T-helper 1 cell treated with Interleukin-12 subunit alpha and Interleukin-12 subunit beta and Interleukin-4 antibody, amounts not matched to agents 30 μg/mL and 1 μg/mL, for 36 hours (primary cell): ENCODE data around the gene SLC39A2.
"Not testable (repeated sequence)": the region's sequence is repeated elsewhere in the genome, so short reads cannot be mapped to it uniquely, and the experiment has no call there.

Source experiments
- H3K27ac Mint-ChIP-seq: one replicate; pipeline ENCODE4 v1.8.0; 2021; ENCODE audit warnings: mild to moderate bottlenecking, mixed read lengths
- H3K27me3 Mint-ChIP-seq: one replicate; pipeline ENCODE4 v1.8.0; 2021; ENCODE audit warnings: low read depth, mixed read lengths
- H3K36me3 Mint-ChIP-seq: one replicate; pipeline ENCODE4 v1.8.0; 2021; ENCODE audit warnings: low read depth, mixed read lengths
- H3K4me1 Mint-ChIP-seq: one replicate; pipeline ENCODE4 v1.8.0; 2021; ENCODE audit warnings: low read depth, mixed read lengths
- H3K4me3 Mint-ChIP-seq: one replicate; pipeline ENCODE4 v1.8.0; 2021; ENCODE audit warnings: mild to moderate bottlenecking, moderate library complexity, mixed read lengths
- H3K9me3 Mint-ChIP-seq: one replicate; pipeline ENCODE4 v1.8.0; 2021; ENCODE audit warnings: mixed read lengths

SLC39A2 gene

GRCh38 chr14:20982646-20983369 is 16.3 kb upstream of the SLC39A2 start:
- Mint-ChIP-seq H3K36me3 (no peaks in the 10 kb centered on the region), H3K4me3 (no peak overlapping the region), H3K9me3 (no peaks in the 10 kb centered on the region), H3K27me3 (peaks cover 27% of the 10 kb centered on the region), H3K4me1 (peaks cover 1% of the 10 kb centered on the region), H3K27ac (no peak overlapping the region)

GRCh38 chr14:20985650-20986049 is 13.4 kb upstream of the SLC39A2 start:
- H3K4me1 Mint-ChIP-seq, H3K9me3 Mint-ChIP-seq, H3K27ac Mint-ChIP-seq, H3K36me3 Mint-ChIP-seq, H3K4me3 Mint-ChIP-seq: not testable (repeated sequence)
- H3K27me3 Mint-ChIP-seq, result peaks cover 11% of the 10 kb centered on the region

GRCh38 chr14:20986811-20987210 is 12.3 kb upstream of the SLC39A2 start:
- H3K4me3 Mint-ChIP-seq, result no peak overlapping the region
- peaks cover 8% of the 10 kb centered on the region for H3K36me3 Mint-ChIP-seq
- no peaks in the 10 kb centered on the region for H3K9me3 Mint-ChIP-seq
- peaks cover 11% of the 10 kb centered on the region for H3K4me1 Mint-ChIP-seq
- H3K27me3 Mint-ChIP-seq, result peaks cover 11% of the 10 kb centered on the region
- no peak overlapping the region for H3K27ac Mint-ChIP-seq

GRCh38 chr14:20988717-20989470 is 10.2 kb upstream of the SLC39A2 start:
- no peak overlapping the region for H3K27ac Mint-ChIP-seq
- no peaks in the 10 kb centered on the region for H3K9me3 Mint-ChIP-seq
- H3K36me3 Mint-ChIP-seq, result peaks cover 19% of the 10 kb centered on the region
- peaks cover 2% of the 10 kb centered on the region for H3K27me3 Mint-ChIP-seq
- peaks cover 18% of the 10 kb centered on the region for H3K4me1 Mint-ChIP-seq
- H3K4me3 Mint-ChIP-seq, result peak overlapping the region; percentile 22

- Mint-ChIP-seq H3K27ac (peak overlapping the region; percentile 79), H3K9me3 (no peaks in the 10 kb centered on the region), H3K27me3 (no peaks in the 10 kb centered on the region), H3K4me1 (peaks cover 18% of the 10 kb centered on the region), H3K4me3 (peak overlapping the region; percentile 87), H3K36me3 (peaks cover 22% of the 10 kb centered on the region)
These were observed 9.7 kb upstream of the SLC39A2 start for GRCh38 chr14:20989471-20989786.

- Mint-ChIP-seq H3K9me3 (no peaks in the 10 kb centered on the region), H3K27me3 (no peaks in the 10 kb centered on the region), H3K4me3 (peak within 1 kb of the TSS; percentile 87), H3K27ac (peak within 1 kb of the TSS; percentile 79), H3K4me1 (peaks cover 21% of the 10 kb centered on the region), H3K36me3 (peaks cover 27% of the 10 kb centered on the region)
These were observed 9.1 kb upstream of the SLC39A2 start, which contains the start of gene METTL17 for GRCh38 chr14:20989787-20990600. METTL17 (plus strand) TSS chr14:20989980; CDS start chr14:20990003, 23 bp downstream.

- no peaks in the 10 kb centered on the region for H3K27me3 Mint-ChIP-seq
- no peak overlapping the region for H3K4me3 Mint-ChIP-seq
- H3K36me3 Mint-ChIP-seq, result peaks cover 41% of the 10 kb centered on the region
- peaks cover 11% of the 10 kb centered on the region for H3K4me1 Mint-ChIP-seq
- no peak overlapping the region for H3K27ac Mint-ChIP-seq
- no peaks in the 10 kb centered on the region for H3K9me3 Mint-ChIP-seq
These were observed 2.6 kb upstream of the SLC39A2 start for GRCh38 chr14:20996521-20996920.

- peaks cover 37% of the 10 kb centered on the region for H3K36me3 Mint-ChIP-seq
- peaks cover 8% of the 10 kb centered on the region for H3K4me1 Mint-ChIP-seq
- H3K27ac Mint-ChIP-seq, result no peak overlapping the region
- no peaks in the 10 kb centered on the region for H3K27me3 Mint-ChIP-seq
- no peak overlapping the region for H3K4me3 Mint-ChIP-seq
- H3K9me3 Mint-ChIP-seq, result no peaks in the 10 kb centered on the region
These were observed 2.0 kb upstream of the SLC39A2 start for GRCh38 chr14:20997115-20997514.

GRCh38 chr14:20997564-20997963 is 1.5 kb upstream of the SLC39A2 start:
- Mint-ChIP-seq H3K27ac (no peak overlapping the region), H3K36me3 (peaks cover 37% of the 10 kb centered on the region)

GRCh38 chr14:20998139-20998538 is 954 bp upstream of the SLC39A2 start:
- no peak overlapping the region for H3K27ac Mint-ChIP-seq
- no peaks in the 10 kb centered on the region for H3K9me3 Mint-ChIP-seq
- peaks cover 31% of the 10 kb centered on the region for H3K36me3 Mint-ChIP-seq
- H3K4me1 Mint-ChIP-seq, result peaks cover 5% of the 10 kb centered on the region
- no peaks in the 10 kb centered on the region for H3K27me3 Mint-ChIP-seq
- no peak overlapping the region for H3K4me3 Mint-ChIP-seq

More at GRCh38 chr14:20997564-20997963, 1.5 kb upstream of the SLC39A2 start:
- Mint-ChIP-seq H3K4me3 (no peak overlapping the region), H3K9me3 (no peaks in the 10 kb centered on the region), H3K4me1 (peaks cover 5% of the 10 kb centered on the region), H3K27me3 (no peaks in the 10 kb centered on the region)

- Mint-ChIP-seq H3K4me3 (no peak overlapping the region), H3K9me3 (no peaks in the 10 kb centered on the region), H3K27me3 (no peaks in the 10 kb centered on the region), H3K4me1 (peaks cover 4% of the 10 kb centered on the region), H3K36me3 (peaks cover 24% of the 10 kb centered on the region), H3K27ac (no peak overlapping the region)
These were observed 498 bp downstream of the SLC39A2 start for GRCh38 chr14:20999591-20999990.

GRCh38 chr14:21001218-21001617 is 2.1 kb downstream of the SLC39A2 start:
- no peaks in the 10 kb centered on the region for H3K9me3 Mint-ChIP-seq
- no peak overlapping the region for H3K4me3 Mint-ChIP-seq
- H3K4me1 Mint-ChIP-seq, result no peaks in the 10 kb centered on the region
- H3K27me3 Mint-ChIP-seq, result no peaks in the 10 kb centered on the region
- no peak overlapping the region for H3K27ac Mint-ChIP-seq
- H3K36me3 Mint-ChIP-seq, result peaks cover 9% of the 10 kb centered on the region

GRCh38 chr14:21003788-21004346 is 4.8 kb downstream of the SLC39A2 start:
- no peaks in the 10 kb centered on the region for H3K4me1 Mint-ChIP-seq

GRCh38 chr14:21009721-21010120 is 10.6 kb downstream of the SLC39A2 start:
- not testable (repeated sequence) for H3K36me3 Mint-ChIP-seq, H3K9me3 Mint-ChIP-seq, H3K4me1 Mint-ChIP-seq, H3K27ac Mint-ChIP-seq, H3K4me3 Mint-ChIP-seq
- H3K27me3 Mint-ChIP-seq, result peaks cover 29% of the 10 kb centered on the region

More at GRCh38 chr14:21003788-21004346, 4.8 kb downstream of the SLC39A2 start:
- Mint-ChIP-seq H3K36me3 (no peaks in the 10 kb centered on the region), H3K27me3 (no peaks in the 10 kb centered on the region), H3K27ac (no peak overlapping the region), H3K9me3 (no peaks in the 10 kb centered on the region), H3K4me3 (no peak overlapping the region)
